HG03354 (cell line): ENCODE results near the gene ASB10.

Experiments
- ATAC-seq: cut with Tn5 transposase; IDR thresholded peaks from one replicate; pipeline ENCODE4 v1.9.1; 2021; ENCODE audit warnings: mild to moderate bottlenecking; ENCODE audit not compliant: unreplicated experiment, poor library complexity, severe bottlenecking

The ASB10 gene

DNA sequence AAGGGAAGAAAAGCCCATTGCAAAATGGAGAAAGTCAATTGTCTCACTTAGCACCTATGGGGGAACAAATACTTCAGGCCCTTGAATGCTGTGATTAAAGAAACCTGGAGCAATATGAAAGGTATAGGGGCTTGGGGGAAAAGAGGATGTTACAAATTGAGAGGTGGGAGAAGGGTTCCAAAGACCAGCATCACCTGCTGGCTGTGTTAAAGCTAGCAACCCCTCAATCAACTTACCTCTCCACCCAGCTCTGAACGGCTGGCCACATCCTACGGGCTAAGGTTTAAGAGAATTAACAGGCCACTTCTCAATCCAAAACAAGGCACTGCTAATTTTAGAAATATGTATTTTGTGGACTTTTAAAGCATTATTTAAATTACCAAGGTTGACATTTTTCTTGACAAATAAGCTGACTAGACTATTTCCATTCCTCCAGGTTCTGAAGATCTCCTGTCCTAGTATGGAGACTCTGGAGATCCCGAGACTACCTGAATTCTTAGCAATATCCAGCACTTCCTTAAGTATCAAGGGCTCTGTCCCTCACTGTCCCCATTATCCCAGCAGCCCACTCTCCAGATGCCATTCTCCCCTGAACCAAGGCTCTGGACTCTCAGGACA is 24.2 kb upstream of the ASB10 start:
- no peak for ATAC-seq

DNA sequence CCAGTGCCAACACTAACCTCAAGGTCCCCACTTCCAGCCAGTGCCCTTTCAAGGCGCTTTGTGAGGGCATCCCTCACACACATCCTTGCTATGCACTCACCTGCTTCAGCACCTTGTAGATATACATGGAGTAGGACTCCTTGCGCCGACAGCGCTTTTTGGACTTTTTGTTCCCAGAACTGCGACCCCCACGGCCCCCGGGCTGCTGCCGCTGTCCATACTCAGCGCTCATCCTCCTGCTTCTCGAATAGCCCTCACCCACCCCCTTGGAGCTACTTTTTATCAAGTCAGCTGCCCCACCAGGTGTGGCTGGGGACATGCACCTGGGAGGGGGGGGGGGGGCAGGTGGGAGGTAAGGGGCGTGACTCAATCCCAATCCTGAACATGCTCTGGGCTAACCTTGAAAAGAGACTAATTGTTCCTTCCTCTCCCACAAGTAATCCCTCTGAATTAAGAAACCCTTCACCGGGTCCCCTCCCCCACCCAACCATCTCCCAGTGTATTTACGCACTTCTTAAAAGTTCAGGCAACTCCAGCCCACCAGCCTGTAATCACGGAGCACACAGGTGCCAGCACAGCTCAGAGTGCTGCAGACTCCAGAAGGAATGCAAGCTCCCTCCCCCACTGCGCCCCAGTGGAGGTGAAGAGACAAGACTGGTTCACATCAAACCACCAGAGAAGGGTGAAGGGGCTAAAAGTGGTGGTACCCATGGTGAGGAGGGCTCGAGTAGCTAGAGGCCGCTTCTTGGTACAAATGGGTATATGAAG is 23.2 kb upstream of the ASB10 start, which contains the start of gene H2BK1:
Gene H2BK1 (minus strand): TSS at position 402 of the 768 bp plus-strand sequence. CDS start 170 bp downstream, at position 232.
- ATAC-seq: no peak

DNA sequence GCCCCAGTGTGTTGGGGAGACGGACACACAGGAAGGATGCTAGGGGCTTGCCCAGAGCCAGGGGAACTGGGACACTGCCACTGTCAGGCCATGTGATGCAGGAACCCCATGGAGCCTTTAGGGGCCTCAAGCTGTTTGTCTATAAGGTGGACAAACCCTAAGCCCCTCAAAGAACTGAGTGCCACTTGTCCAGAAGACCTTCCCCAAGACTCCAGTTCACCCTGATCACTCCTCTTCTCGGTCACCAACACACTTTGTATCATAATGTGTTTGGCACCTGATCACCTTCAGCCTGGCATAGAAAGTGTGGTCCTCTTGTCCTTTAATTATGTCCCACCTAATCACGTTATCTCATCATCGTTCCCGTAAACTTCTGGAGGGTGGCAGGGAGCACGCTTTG is 22.5 kb upstream of the ASB10 start:
- ATAC-seq: no peak

DNA sequence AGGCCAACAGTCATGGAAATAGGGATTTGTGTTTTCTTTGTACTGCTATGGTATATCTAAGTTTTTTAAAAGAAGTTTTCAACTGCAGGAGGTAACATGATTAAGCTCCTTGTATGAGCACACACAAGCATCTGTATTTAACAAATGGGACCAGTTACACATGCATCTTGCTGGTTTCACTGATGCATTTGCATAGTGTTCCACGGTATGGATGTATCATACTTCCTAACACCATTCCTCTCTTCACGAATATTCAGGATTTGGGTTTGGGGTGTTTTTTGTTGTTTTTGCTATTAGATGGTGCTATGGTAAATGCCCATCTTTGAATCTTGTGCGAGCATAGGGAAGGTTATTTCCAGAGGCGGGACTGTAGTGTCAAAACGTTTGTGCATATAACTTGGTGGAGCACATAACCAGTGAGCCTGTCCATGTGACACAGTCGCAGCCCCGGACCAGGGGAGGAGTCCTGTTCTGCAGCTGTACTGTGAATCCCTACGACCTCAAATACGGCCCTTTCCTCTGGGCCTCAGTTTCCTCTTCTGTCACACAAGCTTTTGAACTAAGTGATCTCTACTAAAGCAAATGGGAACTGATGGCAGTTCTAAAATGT is 21.3 kb upstream of the ASB10 start:
- ATAC-seq: no peak

DNA sequence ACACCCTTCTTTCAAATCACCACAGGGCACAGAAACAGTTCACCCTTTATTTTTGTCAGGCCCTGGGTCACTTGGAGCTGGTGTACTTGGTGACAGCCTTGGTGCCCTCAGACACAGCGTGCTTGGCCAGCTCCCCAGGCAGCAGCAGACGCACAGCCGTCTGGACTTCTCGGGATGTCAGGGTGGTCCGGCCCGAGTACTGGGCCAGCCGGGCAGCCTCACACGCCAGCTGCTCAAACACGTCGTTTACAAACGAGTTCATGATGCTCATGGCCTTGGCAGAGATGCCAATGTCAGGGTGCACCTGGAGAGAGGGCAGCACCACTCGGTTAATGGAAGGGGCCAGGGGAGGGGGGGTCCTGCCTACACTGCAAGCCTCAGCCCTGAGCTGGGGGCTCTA is 20.8 kb upstream of the ASB10 start:
- ATAC-seq: no peak

DNA sequence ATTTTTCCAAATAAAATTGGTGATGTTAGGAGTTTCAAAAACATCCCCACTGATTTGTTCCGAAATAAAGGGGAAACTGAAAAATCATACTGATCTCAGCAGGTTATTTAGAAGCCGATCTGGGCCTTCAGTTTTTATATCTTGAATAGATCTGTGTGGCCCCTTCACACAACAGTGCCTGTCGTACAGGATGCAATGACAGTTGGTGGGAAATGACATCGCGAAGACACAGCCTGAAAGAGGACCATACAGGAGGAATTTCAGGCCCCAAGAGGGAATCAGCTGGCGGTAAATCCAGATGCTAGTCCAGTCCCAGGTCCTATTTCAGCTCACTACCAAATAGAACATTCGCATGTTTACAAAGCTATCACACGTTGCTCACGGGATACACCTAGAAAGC is 20.3 kb upstream of the ASB10 start:
- ATAC-seq: no peak

DNA sequence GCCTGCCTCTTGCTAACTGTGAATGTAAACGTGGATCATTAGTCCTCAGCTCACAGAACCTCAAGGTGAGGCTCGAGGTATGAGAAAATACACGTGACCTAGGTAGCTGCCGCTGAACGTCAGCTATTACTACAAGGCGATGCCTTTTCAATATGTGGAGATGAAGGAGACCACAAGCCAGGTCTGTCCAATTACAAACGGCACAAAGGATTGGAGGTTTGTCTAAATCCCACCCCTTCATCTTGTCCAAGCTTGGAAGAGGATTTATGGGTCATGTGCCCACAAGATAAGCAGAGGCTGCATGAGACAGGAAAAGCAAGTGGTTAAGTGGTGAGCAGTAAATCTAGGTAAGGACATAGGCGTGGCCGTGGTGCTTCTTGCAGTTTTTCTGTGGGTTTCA is 19.9 kb upstream of the ASB10 start:
- ATAC-seq: no peak

DNA sequence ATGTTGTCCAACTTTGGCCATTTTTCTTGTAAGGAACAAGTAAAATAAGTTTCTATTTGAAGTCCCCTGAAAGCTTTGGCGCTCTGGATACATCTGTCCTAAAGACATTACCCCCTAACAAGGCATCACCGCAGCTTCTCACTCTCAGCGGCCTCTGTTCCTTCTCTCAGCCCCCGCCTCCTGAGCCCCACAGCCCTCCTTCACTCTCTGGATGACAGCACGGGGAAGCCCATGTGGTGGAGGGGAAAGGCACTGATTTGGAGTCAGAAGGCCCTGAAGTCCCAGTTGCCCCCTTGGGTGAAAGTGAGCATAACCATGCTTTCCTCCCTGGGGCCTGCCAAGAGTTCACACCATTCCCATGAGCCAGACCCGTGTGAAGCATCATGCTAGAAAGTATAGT is 18.7 kb upstream of the ASB10 start:
- no peak for ATAC-seq

DNA sequence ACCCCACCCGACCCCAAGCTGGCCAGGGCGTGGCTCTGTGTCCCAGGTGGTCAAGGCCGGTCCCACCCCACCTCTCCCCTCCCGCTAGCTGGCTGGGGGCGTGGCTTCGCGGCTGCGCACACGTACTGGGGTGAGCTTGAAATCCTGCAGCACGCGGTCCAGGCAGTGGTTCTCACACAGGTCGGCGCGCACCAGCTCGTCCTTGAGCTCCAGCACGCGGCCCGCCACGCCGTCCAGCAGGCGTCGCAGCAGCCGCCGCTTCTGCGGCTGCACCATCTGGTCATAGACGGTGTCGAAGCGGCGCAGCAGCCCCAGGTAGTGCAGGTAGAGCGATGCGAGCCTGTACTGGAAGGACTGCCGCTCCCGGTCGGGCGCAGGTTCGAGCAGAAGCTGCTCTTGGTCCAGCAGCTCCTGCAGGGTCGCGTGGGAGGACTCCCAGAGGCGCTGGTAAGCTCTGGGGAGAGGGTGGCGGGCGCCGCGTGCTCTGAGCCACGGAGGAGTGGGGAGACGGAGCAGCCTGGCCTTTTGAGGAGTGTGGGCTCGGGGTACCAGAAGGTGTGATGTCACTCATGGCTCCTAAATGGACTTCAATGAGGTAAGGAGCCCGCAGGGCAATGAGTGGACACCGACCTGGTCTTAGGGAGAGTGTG is 17.5 kb upstream of the ASB10 start:
- ATAC-seq: no peak

DNA sequence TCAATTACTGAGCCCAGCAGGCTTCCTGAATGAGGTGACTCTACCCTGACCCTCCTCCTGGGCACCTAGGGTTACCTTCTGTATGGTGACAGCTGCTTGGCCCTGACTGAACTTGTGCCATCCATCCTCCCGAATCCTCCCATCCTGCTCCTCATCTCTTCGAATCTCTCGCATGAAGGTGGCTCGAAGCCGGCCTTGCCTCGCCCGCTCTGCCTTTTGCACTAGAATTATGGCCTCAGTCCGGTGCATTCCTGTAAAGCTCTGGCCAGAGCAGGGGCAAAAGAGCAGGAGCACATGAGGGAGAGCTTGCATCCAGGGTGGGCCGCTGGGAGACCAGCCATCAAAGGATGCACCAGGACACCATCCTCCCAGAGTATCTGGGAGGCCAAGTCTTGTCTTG is 15.8 kb upstream of the ASB10 start:
- ATAC-seq: no peak

DNA sequence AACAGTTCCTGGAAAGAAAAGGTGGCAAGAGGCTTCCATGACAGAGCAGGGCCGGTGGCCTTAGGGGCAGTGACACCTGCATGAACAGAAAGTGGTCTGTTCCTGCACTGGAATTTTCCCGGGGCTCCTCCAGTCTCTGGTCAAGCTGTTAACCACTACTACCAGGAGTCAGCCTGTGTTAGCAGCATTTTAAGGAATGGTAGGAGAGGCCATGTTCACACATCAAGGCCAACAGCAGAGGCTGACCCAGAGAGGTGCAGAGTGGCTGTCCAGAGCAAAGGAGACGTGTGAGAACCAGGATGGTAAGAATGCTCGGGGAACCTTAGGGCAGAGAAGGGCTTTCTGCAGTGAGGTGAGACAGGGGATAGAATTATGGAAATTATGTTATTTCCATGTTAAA is 14.7 kb upstream of the ASB10 start:
- no peak for ATAC-seq

DNA sequence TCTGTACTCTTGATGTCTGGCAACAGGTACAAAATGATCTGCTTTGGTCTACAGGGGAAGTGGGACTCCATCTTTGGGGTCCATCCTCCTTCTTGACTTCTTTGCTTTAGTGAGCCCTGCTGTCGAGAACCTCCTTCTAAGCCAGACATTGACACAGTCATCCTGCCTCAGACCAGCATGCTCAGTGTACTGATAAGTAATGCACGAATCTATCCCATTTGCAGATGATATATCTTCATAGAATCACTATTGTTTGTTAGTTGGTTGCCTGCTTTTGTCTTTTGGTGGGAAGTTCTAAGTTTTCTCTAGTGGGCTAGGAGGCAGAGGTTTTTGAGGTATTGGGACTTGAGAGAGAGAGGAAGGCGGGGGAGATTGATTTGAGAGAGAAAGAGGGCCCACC is 14.3 kb upstream of the ASB10 start:
- ATAC-seq: no peak

DNA sequence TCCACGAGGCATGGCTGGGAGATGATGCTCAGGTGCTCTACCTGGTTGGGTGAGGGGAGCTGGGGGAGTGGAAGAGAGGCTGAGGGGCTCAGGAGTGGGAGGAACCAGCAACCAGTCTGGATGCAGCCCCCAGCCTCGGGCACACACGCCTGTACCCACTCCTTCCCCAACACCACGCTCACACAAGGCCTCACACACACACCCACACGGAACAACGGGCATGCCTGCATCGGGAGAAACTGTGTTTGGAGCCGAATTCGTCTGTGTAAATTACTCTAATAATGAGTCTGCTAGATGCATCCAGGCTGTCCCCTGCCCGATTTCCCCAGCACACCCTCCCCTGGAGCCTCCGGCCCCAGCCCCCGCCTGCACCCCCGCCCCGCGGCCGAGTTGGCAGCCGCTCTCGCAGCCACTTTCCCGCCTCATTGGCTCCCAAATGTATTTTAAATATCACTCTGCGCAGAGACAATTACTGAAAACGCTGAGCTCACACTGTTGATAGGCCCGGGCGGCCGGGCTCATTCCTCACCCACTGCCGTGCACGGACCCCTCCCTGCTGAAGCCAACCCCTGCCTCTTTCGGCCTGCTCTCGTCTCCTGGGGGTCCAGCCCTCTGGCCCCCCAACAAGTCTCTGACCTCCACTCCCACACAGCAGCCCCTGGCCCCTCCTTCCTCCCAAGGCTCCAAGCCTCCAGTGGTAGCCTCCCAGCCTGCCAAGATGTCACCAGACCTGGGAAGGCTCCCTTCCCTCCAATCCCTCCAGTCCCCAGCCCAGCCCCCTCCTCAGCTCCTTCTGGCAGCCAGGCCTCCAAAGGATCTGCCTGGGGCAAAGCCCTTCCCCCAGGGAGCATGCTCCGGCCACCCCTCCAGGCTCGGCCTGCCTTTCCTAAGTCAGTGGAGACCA is 12.1 kb upstream of the ASB10 start:
- ATAC-seq: no peak

DNA sequence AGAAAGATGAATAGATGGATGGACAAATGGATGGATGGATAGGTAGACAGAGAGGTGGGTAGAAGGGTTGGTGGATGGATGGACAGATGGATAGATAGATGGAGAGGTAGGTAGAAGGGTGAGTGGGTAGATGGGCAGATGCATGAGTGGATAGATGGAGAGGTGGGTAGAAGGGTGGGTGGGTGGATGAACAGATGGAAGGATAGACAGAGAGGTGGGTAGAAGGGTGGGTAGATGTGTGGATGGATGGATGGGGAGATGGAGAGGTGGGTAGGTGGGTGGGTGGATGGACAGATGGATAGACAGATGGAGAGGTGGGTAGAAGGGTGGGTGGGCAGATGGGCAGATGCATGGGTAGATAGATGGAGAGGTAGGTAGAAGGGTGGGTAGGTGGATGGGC is 10.9 kb upstream of the ASB10 start:
- no peak for ATAC-seq

DNA sequence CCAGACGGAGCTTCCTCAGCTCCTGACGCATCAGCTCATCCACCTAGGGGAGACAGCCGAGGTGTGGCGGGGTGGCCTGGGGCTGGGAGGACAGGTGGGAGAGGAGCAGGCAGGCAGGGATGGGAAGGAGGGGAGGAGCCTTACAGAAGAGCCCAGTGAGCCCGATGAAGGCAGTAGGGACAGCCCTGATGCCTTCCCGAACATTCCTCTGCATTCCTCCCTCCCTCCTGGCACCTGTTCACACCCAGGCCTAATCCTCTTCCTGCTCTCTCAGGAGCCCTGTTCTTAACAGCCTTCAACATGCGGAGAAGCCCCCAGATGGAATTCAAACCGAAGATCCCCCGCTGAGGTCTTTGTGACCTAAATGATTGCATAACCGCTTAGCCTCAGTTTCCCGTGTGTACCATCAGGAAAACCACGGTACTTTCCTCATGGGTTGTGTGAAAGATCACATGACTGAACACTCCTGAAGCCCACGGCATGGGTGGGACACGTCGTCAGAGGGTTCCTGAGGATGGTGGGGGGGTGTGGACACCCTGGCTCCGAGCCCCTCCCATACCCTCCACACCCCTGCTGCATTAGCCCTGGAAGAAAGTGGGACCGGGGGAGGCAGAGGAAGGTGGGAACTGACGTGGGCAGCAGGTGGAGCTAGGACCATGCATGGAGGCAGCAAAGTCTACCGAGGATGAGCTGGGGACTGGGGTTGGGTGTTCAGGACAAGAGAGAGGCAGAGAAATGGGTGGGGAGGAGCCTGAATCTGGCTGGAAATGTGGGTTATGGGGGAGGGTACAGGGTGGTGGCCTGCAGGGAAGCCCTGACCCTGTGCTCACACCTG is 8.8 kb upstream of the ASB10 start:
- ATAC-seq: no peak

DNA sequence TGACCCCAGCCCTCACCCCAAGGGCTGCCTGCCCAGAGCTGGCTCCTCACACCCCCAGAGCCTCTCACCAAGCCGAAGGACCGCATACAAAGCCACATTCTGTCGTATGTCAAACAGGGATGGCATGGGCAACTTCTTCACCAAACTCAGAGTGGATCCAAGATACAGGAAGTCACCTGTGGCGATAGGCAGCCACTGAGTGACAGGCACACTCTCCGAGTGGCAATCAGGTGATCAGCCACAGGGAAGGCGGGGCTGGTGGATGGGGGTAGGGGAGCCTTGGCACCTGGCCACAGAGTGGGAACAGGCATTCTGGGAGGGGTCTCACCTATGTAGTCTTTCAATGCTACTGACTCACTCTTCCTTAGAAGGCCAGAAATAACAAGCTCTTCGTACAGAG is 7.1 kb upstream of the ASB10 start:
- no peak for ATAC-seq

DNA sequence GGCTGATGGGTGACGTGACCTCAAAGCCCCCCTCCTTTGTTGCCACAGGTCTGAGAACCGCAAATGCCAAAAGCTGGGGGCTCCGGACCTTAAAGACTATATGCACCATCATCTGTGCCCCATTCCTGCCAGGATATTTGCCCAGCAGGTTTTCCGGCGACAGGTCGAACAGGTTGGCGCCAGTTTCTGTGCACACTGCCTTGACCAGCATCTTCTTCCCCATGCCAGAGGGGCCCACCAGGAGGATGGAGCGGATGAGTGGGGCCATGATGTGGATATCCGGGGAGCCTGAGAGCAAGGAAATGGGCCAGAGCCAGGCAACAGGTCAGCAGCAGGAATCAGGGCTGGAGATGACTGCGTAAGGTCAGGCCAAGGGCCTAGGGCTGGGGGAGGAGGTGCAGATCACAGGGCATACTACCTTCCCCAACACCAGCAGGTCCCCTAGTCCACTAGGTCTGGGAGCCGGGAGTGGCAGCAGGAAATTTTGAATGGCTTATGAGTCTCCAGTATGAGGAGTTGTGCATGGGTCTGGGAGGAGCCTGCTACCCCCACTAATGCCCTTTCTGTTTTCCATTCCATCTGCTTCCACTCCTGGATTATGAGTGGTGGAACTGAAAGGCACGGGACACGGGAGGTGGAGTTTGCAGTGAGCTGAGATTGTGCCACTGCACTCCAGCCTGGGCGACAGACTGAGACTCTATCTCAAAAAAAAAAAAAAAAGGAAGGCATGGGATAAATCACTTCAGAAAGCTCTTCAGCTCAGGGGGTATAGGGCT is 6.3 kb upstream of the ASB10 start:
- ATAC-seq: no peak

DNA sequence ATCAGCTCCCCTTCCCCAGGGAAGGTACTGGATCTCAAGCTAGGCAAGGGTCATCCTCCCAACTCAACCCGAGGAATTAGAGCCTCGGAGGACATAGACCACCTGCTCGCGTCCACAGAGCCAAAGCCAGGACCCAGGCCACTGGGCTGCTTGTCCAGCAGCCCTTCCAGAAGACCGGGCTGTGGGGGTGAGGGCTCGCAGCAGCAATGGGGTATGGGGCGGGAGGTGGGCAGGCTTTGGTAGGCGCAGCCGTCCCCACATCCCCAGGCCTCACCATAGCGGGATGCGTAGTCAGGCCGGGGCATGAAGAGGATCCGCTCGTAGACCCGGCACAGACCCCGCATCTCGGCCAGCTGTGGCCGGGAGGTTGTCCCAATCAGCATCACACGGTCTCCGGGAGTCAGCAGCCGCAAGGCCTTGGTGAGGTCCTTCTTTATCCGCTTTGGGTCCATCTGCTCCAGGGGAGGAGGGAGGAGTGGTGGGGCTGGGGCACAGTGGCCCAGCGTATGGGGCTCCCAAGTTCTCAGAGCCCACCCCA is 5.0 kb upstream of the ASB10 start:
- ATAC-seq: no peak
